ENCODE results near the gene TTLL5.
"Not testable (repeated sequence)": the region's sequence is repeated elsewhere in the genome, so short reads cannot be mapped to it uniquely, and the experiment has no call there.

TTLL5 gene

GRCh38 chr14:75925141-75925840 is 264.2 kb downstream of the TTLL5 start:
- not testable (repeated sequence) for H3K27ac ChIP-seq (ENCODE audit: low read depth, low read length, severe bottlenecking); H3K4me1 ChIP-seq (ENCODE audit: control insufficient read depth, insufficient read depth, low read length, poor library complexity, severe bottlenecking); H3K36me3 ChIP-seq (ENCODE audit: control insufficient read depth, insufficient read depth, low read length); H3K4me3 ChIP-seq (ENCODE audit: extremely low read depth, insufficient read depth, low read length, poor library complexity, severe bottlenecking); H3K9me3 ChIP-seq (ENCODE audit: control insufficient read depth, low read length)
- WGBS, 2 experiments (ENCODE audit: insufficient coverage in 2 of 2) = 95 to 98% methylated on average over 19 to 28 of the region's 54 CpGs

- Histone ChIP-seq H3K9me3 (ENCODE audit: control insufficient read depth, low read length) (no peaks in the 10 kb centered on the region), H3K4me1 (ENCODE audit: control insufficient read depth, insufficient read depth, low read length, poor library complexity, severe bottlenecking) (no peaks in the 10 kb centered on the region), H3K27ac (ENCODE audit: low read depth, low read length, severe bottlenecking) (no peak overlapping the region), H3K36me3 (ENCODE audit: control insufficient read depth, insufficient read depth, low read length) (no peaks in the 10 kb centered on the region), H3K4me3 (ENCODE audit: extremely low read depth, insufficient read depth, low read length, poor library complexity, severe bottlenecking) (no peak overlapping the region)
- 100% methylated on average over 2 of the region's 4 CpGs for WGBS, 2 experiments (ENCODE audit: insufficient coverage in 2 of 2)
Observed at GRCh38 chr14:75926431-75927115, 265.5 kb downstream of the TTLL5 start.

- Histone ChIP-seq H3K36me3 (ENCODE audit: control insufficient read depth, insufficient read depth, low read length) (no peaks in the 10 kb centered on the region), H3K4me1 (ENCODE audit: control insufficient read depth, insufficient read depth, low read length, poor library complexity, severe bottlenecking) (no peaks in the 10 kb centered on the region), H3K27ac (ENCODE audit: low read depth, low read length, severe bottlenecking) (no peak overlapping the region), H3K9me3 (ENCODE audit: control insufficient read depth, low read length) (no peaks in the 10 kb centered on the region), H3K4me3 (ENCODE audit: extremely low read depth, insufficient read depth, low read length, poor library complexity, severe bottlenecking) (no peak overlapping the region)
- WGBS, 2 experiments (ENCODE audit: insufficient coverage in 2 of 2) = 87 to 95% methylated on average over 5 to 6 of the region's 6 CpGs
Observed at GRCh38 chr14:75927564-75928087, 266.6 kb downstream of the TTLL5 start.

- no peaks in the 10 kb centered on the region for H3K4me1 ChIP-seq (ENCODE audit: control insufficient read depth, insufficient read depth, low read length, poor library complexity, severe bottlenecking)
- peaks cover 7% of the 10 kb centered on the region for H3K36me3 ChIP-seq (ENCODE audit: control insufficient read depth, insufficient read depth, low read length)
- H3K9me3 ChIP-seq (ENCODE audit: control insufficient read depth, low read length) = no peaks in the 10 kb centered on the region
- H3K27ac ChIP-seq (ENCODE audit: low read depth, low read length, severe bottlenecking) = no peak overlapping the region
- no peak overlapping the region for H3K4me3 ChIP-seq (ENCODE audit: extremely low read depth, insufficient read depth, low read length, poor library complexity, severe bottlenecking)
- WGBS, 2 experiments (ENCODE audit: insufficient coverage in 2 of 2) = 60 to 74% methylated on average over 1 to 4 of the region's 5 CpGs
Observed at GRCh38 chr14:75928690-75929181, 267.7 kb downstream of the TTLL5 start.

GRCh38 chr14:75933712-75934296 is 272.8 kb downstream of the TTLL5 start:
- 100% methylated on average over 1 to 2 of the region's 2 CpGs for WGBS, 2 experiments (ENCODE audit: insufficient coverage in 2 of 2)
- Histone ChIP-seq H3K27ac (ENCODE audit: low read depth, low read length, severe bottlenecking) (no peak overlapping the region), H3K4me3 (ENCODE audit: extremely low read depth, insufficient read depth, low read length, poor library complexity, severe bottlenecking) (no peak overlapping the region), H3K36me3 (ENCODE audit: control insufficient read depth, insufficient read depth, low read length) (peaks cover 7% of the 10 kb centered on the region), H3K9me3 (ENCODE audit: control insufficient read depth, low read length) (no peaks in the 10 kb centered on the region), H3K4me1 (ENCODE audit: control insufficient read depth, insufficient read depth, low read length, poor library complexity, severe bottlenecking) (no peaks in the 10 kb centered on the region)

- Histone ChIP-seq H3K4me1 (ENCODE audit: control insufficient read depth, insufficient read depth, low read length, poor library complexity, severe bottlenecking) (no peaks in the 10 kb centered on the region), H3K27ac (ENCODE audit: low read depth, low read length, severe bottlenecking) (no peak overlapping the region), H3K9me3 (ENCODE audit: control insufficient read depth, low read length) (no peaks in the 10 kb centered on the region), H3K36me3 (ENCODE audit: control insufficient read depth, insufficient read depth, low read length) (peaks cover 7% of the 10 kb centered on the region), H3K4me3 (ENCODE audit: extremely low read depth, insufficient read depth, low read length, poor library complexity, severe bottlenecking) (no peak overlapping the region)
- no CpG with 5 or more reads among the region's 2 CpGs for WGBS, 2 experiments (ENCODE audit: insufficient coverage in 2 of 2)
Observed at GRCh38 chr14:75934998-75935628, 274.1 kb downstream of the TTLL5 start.

GRCh38 chr14:75939200-75939599 is 278.2 kb downstream of the TTLL5 start:
- no peak overlapping the region for H3K4me3 ChIP-seq (ENCODE audit: extremely low read depth, insufficient read depth, low read length, poor library complexity, severe bottlenecking)
- H3K27ac ChIP-seq (ENCODE audit: low read depth, low read length, severe bottlenecking) = no peak overlapping the region
- H3K9me3 ChIP-seq (ENCODE audit: control insufficient read depth, low read length) = no peaks in the 10 kb centered on the region
- no peaks in the 10 kb centered on the region for H3K4me1 ChIP-seq (ENCODE audit: control insufficient read depth, insufficient read depth, low read length, poor library complexity, severe bottlenecking)
- no CpG with 5 or more reads among the region's 1 CpG for WGBS, 2 experiments (ENCODE audit: insufficient coverage in 2 of 2)
- H3K36me3 ChIP-seq (ENCODE audit: control insufficient read depth, insufficient read depth, low read length) = peaks cover 8% of the 10 kb centered on the region

- H3K27ac ChIP-seq (ENCODE audit: low read depth, low read length, severe bottlenecking) = no peak overlapping the region
Observed at GRCh38 chr14:75941030-75941429, 280.0 kb downstream of the TTLL5 start.

GRCh38 chr14:75944607-75945241 is 283.7 kb downstream of the TTLL5 start:
- Histone ChIP-seq H3K4me3 (ENCODE audit: extremely low read depth, insufficient read depth, low read length, poor library complexity, severe bottlenecking) (no peak overlapping the region), H3K9me3 (ENCODE audit: control insufficient read depth, low read length) (no peaks in the 10 kb centered on the region), H3K27ac (ENCODE audit: low read depth, low read length, severe bottlenecking) (no peak overlapping the region), H3K36me3 (ENCODE audit: control insufficient read depth, insufficient read depth, low read length) (peaks cover 12% of the 10 kb centered on the region), H3K4me1 (ENCODE audit: control insufficient read depth, insufficient read depth, low read length, poor library complexity, severe bottlenecking) (no peaks in the 10 kb centered on the region)
- 94% methylated on average over 2 of the region's 4 CpGs; no CpG with 5 or more reads in 1 of the 2 experiments for WGBS, 2 experiments (ENCODE audit: insufficient coverage in 2 of 2)

More at GRCh38 chr14:75941030-75941429, 280.0 kb downstream of the TTLL5 start:
- 91 to 100% methylated on average over 1 to 4 of the region's 4 CpGs for WGBS, 2 experiments (ENCODE audit: insufficient coverage in 2 of 2)
- Histone ChIP-seq H3K4me1 (ENCODE audit: control insufficient read depth, insufficient read depth, low read length, poor library complexity, severe bottlenecking) (no peaks in the 10 kb centered on the region), H3K36me3 (ENCODE audit: control insufficient read depth, insufficient read depth, low read length) (peaks cover 12% of the 10 kb centered on the region), H3K9me3 (ENCODE audit: control insufficient read depth, low read length) (no peaks in the 10 kb centered on the region), H3K4me3 (ENCODE audit: extremely low read depth, insufficient read depth, low read length, poor library complexity, severe bottlenecking) (no peak overlapping the region)

- no peaks in the 10 kb centered on the region for H3K9me3 ChIP-seq (ENCODE audit: control insufficient read depth, low read length)
- no peak overlapping the region for H3K27ac ChIP-seq (ENCODE audit: low read depth, low read length, severe bottlenecking)
- H3K4me3 ChIP-seq (ENCODE audit: extremely low read depth, insufficient read depth, low read length, poor library complexity, severe bottlenecking) = no peak overlapping the region
- peaks cover 12% of the 10 kb centered on the region for H3K36me3 ChIP-seq (ENCODE audit: control insufficient read depth, insufficient read depth, low read length)
- WGBS, 2 experiments (ENCODE audit: insufficient coverage in 2 of 2) = 75 to 79% methylated on average over 4 to 5 of the region's 5 CpGs
- H3K4me1 ChIP-seq (ENCODE audit: control insufficient read depth, insufficient read depth, low read length, poor library complexity, severe bottlenecking) = no peaks in the 10 kb centered on the region
Observed at GRCh38 chr14:75946785-75947184, 285.7 kb downstream of the TTLL5 start.

Data from mesodermal cell (in vitro differentiated cells).